Stimulated activated memory B cell treated with anti-CD40 and anti-IgM and Interleukin-4, amounts not matched to agents 10 μg/mL and 1 μg/mL and 100 μg/mL, for 72 hours (primary cell): ENCODE results near the gene ANO7.

Experiments
- ATAC-seq: fragments of 150-1000 bp; cut with Tn5 transposase; 2 replicates; pipeline ENCODE4 v1.10.0; 2021
- H3K27ac Mint-ChIP-seq: one replicate; pipeline ENCODE4 v1.8.0; 2022; ENCODE audit warnings: mild to moderate bottlenecking, mixed read lengths
- H3K27me3 Mint-ChIP-seq: one replicate; pipeline ENCODE4 v1.8.0; 2022; ENCODE audit warnings: mixed read lengths
- H3K36me3 Mint-ChIP-seq: one replicate; pipeline ENCODE4 v1.8.0; 2022; ENCODE audit warnings: mixed read lengths
- H3K4me1 Mint-ChIP-seq: one replicate; pipeline ENCODE4 v1.8.0; 2022; ENCODE audit warnings: mixed read lengths
- H3K4me3 Mint-ChIP-seq: one replicate; pipeline ENCODE4 v1.8.0; 2022; ENCODE audit warnings: mild to moderate bottlenecking, moderate library complexity, mixed read lengths
- H3K9me3 Mint-ChIP-seq: one replicate; pipeline ENCODE4 v1.8.0; 2022; ENCODE audit warnings: mixed read lengths

The ANO7 gene

GRCh38 chr2:241204010-241204384 lies 15.5 kb downstream of the ANO7 start:
- Mint-ChIP-seq H3K36me3 (no peaks in the 10 kb centered on the region), H3K27me3 (peaks cover 15% of the 10 kb centered on the region), H3K27ac (no peak overlapping the region), H3K4me1 (no peaks in the 10 kb centered on the region), H3K9me3 (no peaks in the 10 kb centered on the region), H3K4me3 (no peak overlapping the region)
- ATAC-seq: no peak

- no peak overlapping the region for H3K27ac Mint-ChIP-seq
- H3K4me1 Mint-ChIP-seq: no peaks in the 10 kb centered on the region
- H3K36me3 Mint-ChIP-seq: no peaks in the 10 kb centered on the region
- H3K9me3 Mint-ChIP-seq: no peaks in the 10 kb centered on the region
- H3K27me3 Mint-ChIP-seq: peaks cover 15% of the 10 kb centered on the region
- no peak overlapping the region for H3K4me3 Mint-ChIP-seq
- no peak for ATAC-seq
These were observed 16.0 kb downstream of the ANO7 start for GRCh38 chr2:241204490-241204889.

- H3K4me3 Mint-ChIP-seq: no peak overlapping the region
- no peak for ATAC-seq
- no peaks in the 10 kb centered on the region for H3K36me3 Mint-ChIP-seq
- no peak overlapping the region for H3K27ac Mint-ChIP-seq
- H3K9me3 Mint-ChIP-seq: no peaks in the 10 kb centered on the region
- H3K4me1 Mint-ChIP-seq: no peaks in the 10 kb centered on the region
- peaks cover 15% of the 10 kb centered on the region for H3K27me3 Mint-ChIP-seq
These were observed 16.6 kb downstream of the ANO7 start for GRCh38 chr2:241205086-241205485.

- H3K4me3 Mint-ChIP-seq: no peak overlapping the region
- no peak for ATAC-seq
- no peak overlapping the region for H3K27ac Mint-ChIP-seq
- H3K9me3 Mint-ChIP-seq: no peaks in the 10 kb centered on the region
- H3K27me3 Mint-ChIP-seq: peaks cover 15% of the 10 kb centered on the region
- H3K4me1 Mint-ChIP-seq: peaks cover 7% of the 10 kb centered on the region
- H3K36me3 Mint-ChIP-seq: no peaks in the 10 kb centered on the region
These were observed 18.7 kb downstream of the ANO7 start for GRCh38 chr2:241207151-241207550.

- H3K27ac Mint-ChIP-seq: no peak overlapping the region
- ATAC-seq: no peak
- peaks cover 15% of the 10 kb centered on the region for H3K27me3 Mint-ChIP-seq
- H3K4me1 Mint-ChIP-seq: peaks cover 7% of the 10 kb centered on the region
- H3K4me3 Mint-ChIP-seq: no peak overlapping the region
- no peaks in the 10 kb centered on the region for H3K36me3 Mint-ChIP-seq
- H3K9me3 Mint-ChIP-seq: no peaks in the 10 kb centered on the region
These were observed 19.2 kb downstream of the ANO7 start for GRCh38 chr2:241207641-241208040.

- no peak for ATAC-seq
- H3K36me3 Mint-ChIP-seq: no peaks in the 10 kb centered on the region
- no peak overlapping the region for H3K4me3 Mint-ChIP-seq
- no peaks in the 10 kb centered on the region for H3K9me3 Mint-ChIP-seq
- peaks cover 15% of the 10 kb centered on the region for H3K27me3 Mint-ChIP-seq
- H3K27ac Mint-ChIP-seq: no peak overlapping the region
- peaks cover 7% of the 10 kb centered on the region for H3K4me1 Mint-ChIP-seq
These were observed 19.6 kb downstream of the ANO7 start for GRCh38 chr2:241208058-241208457.

- ATAC-seq: no peak
- H3K36me3 Mint-ChIP-seq: no peaks in the 10 kb centered on the region
- H3K4me1 Mint-ChIP-seq: peaks cover 7% of the 10 kb centered on the region
- no peak overlapping the region for H3K4me3 Mint-ChIP-seq
- no peak overlapping the region for H3K27ac Mint-ChIP-seq
- H3K27me3 Mint-ChIP-seq: peaks cover 9% of the 10 kb centered on the region
- H3K9me3 Mint-ChIP-seq: no peaks in the 10 kb centered on the region
These were observed 20.8 kb downstream of the ANO7 start for GRCh38 chr2:241209271-241209670.

GRCh38 chr2:241211276-241211675 lies 22.8 kb downstream of the ANO7 start:
- Mint-ChIP-seq H3K27me3 (no peaks in the 10 kb centered on the region), H3K27ac (peak overlapping the region; percentile 43), H3K4me3 (no peak overlapping the region), H3K9me3 (no peaks in the 10 kb centered on the region), H3K4me1 (peaks cover 7% of the 10 kb centered on the region), H3K36me3 (no peaks in the 10 kb centered on the region)
- ATAC-seq: no peak

GRCh38 chr2:241213041-241213440 lies 24.6 kb downstream of the ANO7 start:
- Mint-ChIP-seq H3K27me3 (no peaks in the 10 kb centered on the region), H3K27ac (no peak overlapping the region), H3K36me3 (no peaks in the 10 kb centered on the region), H3K4me3 (no peak overlapping the region), H3K4me1 (peaks cover 7% of the 10 kb centered on the region), H3K9me3 (no peaks in the 10 kb centered on the region)
- ATAC-seq: no peak

GRCh38 chr2:241213567-241213966 lies 25.1 kb downstream of the ANO7 start:
- ATAC-seq: no peak
- Mint-ChIP-seq H3K27me3 (no peaks in the 10 kb centered on the region), H3K36me3 (no peaks in the 10 kb centered on the region), H3K27ac (no peak overlapping the region), H3K4me1 (peaks cover 11% of the 10 kb centered on the region), H3K4me3 (no peak overlapping the region), H3K9me3 (no peaks in the 10 kb centered on the region)

- Mint-ChIP-seq H3K27me3 (no peaks in the 10 kb centered on the region), H3K36me3 (no peaks in the 10 kb centered on the region), H3K27ac (no peak overlapping the region), H3K4me1 (peaks cover 18% of the 10 kb centered on the region), H3K4me3 (no peak overlapping the region), H3K9me3 (no peaks in the 10 kb centered on the region)
- no peak for ATAC-seq
These were observed 25.7 kb downstream of the ANO7 start for GRCh38 chr2:241214209-241214608.

- Mint-ChIP-seq H3K4me3 (no peak overlapping the region), H3K9me3 (no peaks in the 10 kb centered on the region), H3K27me3 (no peaks in the 10 kb centered on the region), H3K36me3 (no peaks in the 10 kb centered on the region), H3K27ac (no peak overlapping the region), H3K4me1 (peaks cover 22% of the 10 kb centered on the region)
- ATAC-seq: no peak
These were observed 26.3 kb downstream of the ANO7 start for GRCh38 chr2:241214766-241215165.

GRCh38 chr2:241215421-241215820 lies 26.9 kb downstream of the ANO7 start:
- no peaks in the 10 kb centered on the region for H3K9me3 Mint-ChIP-seq
- H3K36me3 Mint-ChIP-seq: no peaks in the 10 kb centered on the region
- H3K27me3 Mint-ChIP-seq: no peaks in the 10 kb centered on the region
- no peak overlapping the region for H3K27ac Mint-ChIP-seq
- H3K4me3 Mint-ChIP-seq: no peak overlapping the region
- H3K4me1 Mint-ChIP-seq: peaks cover 22% of the 10 kb centered on the region
- ATAC-seq: no peak

- Mint-ChIP-seq H3K27ac (no peak overlapping the region), H3K4me3 (peak overlapping the region; percentile 28)
- no peak for ATAC-seq
These were observed 27.8 kb downstream of the ANO7 start for GRCh38 chr2:241216211-241216761.

GRCh38 chr2:241217320-241218031 lies 29.0 kb downstream of the ANO7 start:
- ATAC-seq: peak; percentile 63
- Mint-ChIP-seq H3K27me3 (no peaks in the 10 kb centered on the region), H3K27ac (peak overlapping the region; percentile 78), H3K9me3 (no peaks in the 10 kb centered on the region), H3K4me1 (peaks cover 15% of the 10 kb centered on the region), H3K36me3 (no peaks in the 10 kb centered on the region), H3K4me3 (peak overlapping the region; percentile 66)

More at GRCh38 chr2:241216211-241216761, 27.8 kb downstream of the ANO7 start:
- Mint-ChIP-seq H3K4me1 (peaks cover 19% of the 10 kb centered on the region), H3K27me3 (no peaks in the 10 kb centered on the region), H3K9me3 (no peaks in the 10 kb centered on the region), H3K36me3 (no peaks in the 10 kb centered on the region)
